Measurements from ENCODE around the gene MYO1B.

MYO1B gene

DNA sequence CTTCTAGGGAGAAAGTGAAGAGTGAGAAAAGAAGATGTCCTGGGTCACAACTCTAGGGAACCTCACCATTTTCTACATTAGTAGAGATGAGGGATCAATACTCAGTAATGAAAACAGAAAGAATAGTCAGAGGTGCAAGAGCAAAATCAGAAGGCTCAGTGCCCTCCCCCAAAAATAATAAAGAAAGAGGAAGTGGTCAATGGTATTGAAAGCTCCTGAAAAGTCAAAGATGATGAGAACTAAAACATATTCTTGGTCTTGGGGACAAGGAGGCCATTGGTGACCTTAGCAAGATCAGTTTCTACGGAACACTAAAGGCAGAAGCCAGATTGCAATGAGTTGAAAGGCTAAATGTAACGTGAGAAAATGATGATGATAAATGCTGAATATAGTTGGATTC is 24.5 kb upstream of the MYO1B start:
- Histone ChIP-seq H3K27ac (no peak overlapping the region), H3K27me3 (ENCODE audit: insufficient read depth, low read depth) (no peaks in the 10 kb centered on the region), H3K79me2 (ENCODE audit: insufficient read depth, low read depth) (no peaks in the 10 kb centered on the region), H2AFZ (ENCODE audit: low read depth) (no peak overlapping the region), H3K36me3 (ENCODE audit: insufficient read depth) (no peaks in the 10 kb centered on the region), H3K9ac (no peak overlapping the region), H3K4me1 (ENCODE audit: low read depth, poor library complexity, severe bottlenecking) (peaks cover 13% of the 10 kb centered on the region), H4K20me1 (ENCODE audit: insufficient read depth) (no peaks in the 10 kb centered on the region), H3K4me3 (IDR thresholded peaks at IDR 0.05; ENCODE audit: insufficient read depth, low read depth, low read length) (no peak overlapping the region), H3K4me2 (no peak overlapping the region)
- TF ChIP-seq, protein P1, sequence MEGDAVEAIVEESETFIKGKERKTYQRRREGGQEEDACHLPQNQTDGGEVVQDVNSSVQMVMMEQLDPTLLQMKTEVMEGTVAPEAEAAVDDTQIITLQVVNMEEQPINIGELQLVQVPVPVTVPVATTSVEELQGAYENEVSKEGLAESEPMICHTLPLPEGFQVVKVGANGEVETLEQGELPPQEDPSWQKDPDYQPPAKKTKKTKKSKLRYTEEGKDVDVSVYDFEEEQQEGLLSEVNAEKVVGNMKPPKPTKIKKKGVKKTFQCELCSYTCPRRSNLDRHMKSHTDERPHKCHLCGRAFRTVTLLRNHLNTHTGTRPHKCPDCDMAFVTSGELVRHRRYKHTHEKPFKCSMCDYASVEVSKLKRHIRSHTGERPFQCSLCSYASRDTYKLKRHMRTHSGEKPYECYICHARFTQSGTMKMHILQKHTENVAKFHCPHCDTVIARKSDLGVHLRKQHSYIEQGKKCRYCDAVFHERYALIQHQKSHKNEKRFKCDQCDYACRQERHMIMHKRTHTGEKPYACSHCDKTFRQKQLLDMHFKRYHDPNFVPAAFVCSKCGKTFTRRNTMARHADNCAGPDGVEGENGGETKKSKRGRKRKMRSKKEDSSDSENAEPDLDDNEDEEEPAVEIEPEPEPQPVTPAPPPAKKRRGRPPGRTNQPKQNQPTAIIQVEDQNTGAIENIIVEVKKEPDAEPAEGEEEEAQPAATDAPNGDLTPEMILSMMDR (conservative IDR thresholded peaks at IDR 0.05; ENCODE audit: low read depth, low read length): no peak

DNA sequence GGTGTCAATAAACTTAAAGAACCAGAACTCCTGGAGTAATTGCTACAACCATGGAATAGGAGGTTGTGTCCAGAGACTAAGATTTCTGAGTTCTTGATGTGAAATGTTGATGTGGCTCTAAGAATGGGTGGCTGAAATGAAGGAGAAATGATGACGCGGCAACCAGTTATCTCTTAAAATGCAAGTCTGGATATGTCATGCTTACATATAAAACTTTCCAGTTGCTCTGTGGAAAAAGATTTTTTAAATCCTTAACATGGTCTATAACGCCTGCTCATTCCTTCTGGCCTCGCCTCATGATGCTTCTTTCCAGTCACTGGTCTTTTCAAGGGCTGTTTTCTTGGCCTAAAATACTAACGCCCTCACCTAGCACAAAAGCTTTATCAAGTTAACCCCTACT is 23.5 kb upstream of the MYO1B start:
- Histone ChIP-seq H2AFZ (ENCODE audit: low read depth) (no peak overlapping the region), H3K27me3 (ENCODE audit: insufficient read depth, low read depth) (no peaks in the 10 kb centered on the region), H3K4me1 (ENCODE audit: low read depth, poor library complexity, severe bottlenecking) (peaks cover 13% of the 10 kb centered on the region), H3K27ac (no peak overlapping the region), H3K36me3 (ENCODE audit: insufficient read depth) (no peaks in the 10 kb centered on the region), H3K4me3 (IDR thresholded peaks at IDR 0.05; ENCODE audit: insufficient read depth, low read depth, low read length) (no peak overlapping the region), H3K4me2 (no peak overlapping the region), H3K9ac (no peak overlapping the region), H3K79me2 (ENCODE audit: insufficient read depth, low read depth) (no peaks in the 10 kb centered on the region), H4K20me1 (ENCODE audit: insufficient read depth) (no peaks in the 10 kb centered on the region)
- TF ChIP-seq, protein P1 (conservative IDR thresholded peaks at IDR 0.05; ENCODE audit: low read depth, low read length): no peak

GRCh38 chr2:191222507-191222906 is 22.7 kb upstream of the MYO1B start:
- H3K4me3 ChIP-seq (IDR thresholded peaks at IDR 0.05; ENCODE audit: insufficient read depth, low read depth, low read length): no peak overlapping the region

DNA sequence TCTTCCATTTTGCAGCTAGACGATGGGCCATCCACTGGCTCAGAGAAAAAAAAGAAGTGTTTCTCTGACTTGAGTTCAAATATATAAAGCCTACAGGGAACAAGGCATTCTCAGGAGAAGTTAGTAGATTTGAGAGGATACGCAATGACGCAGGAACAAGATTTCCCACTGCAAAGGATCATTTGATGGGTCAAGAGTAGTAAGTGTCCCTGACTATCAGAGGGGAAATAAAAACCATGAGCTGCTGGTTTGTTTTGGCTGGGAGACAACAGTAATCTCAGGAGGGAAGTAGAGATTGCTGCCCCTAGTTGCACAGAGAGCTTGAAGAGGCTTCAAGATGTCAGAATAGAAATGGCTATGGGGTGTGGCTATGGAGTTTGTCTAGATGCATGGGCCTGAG is 22.3 kb upstream of the MYO1B start:
- H3K4me3 ChIP-seq (IDR thresholded peaks at IDR 0.05; ENCODE audit: insufficient read depth, low read depth, low read length): no peak overlapping the region
- no peaks in the 10 kb centered on the region for H3K27me3 ChIP-seq (ENCODE audit: insufficient read depth, low read depth)
- TF ChIP-seq, protein P1 (conservative IDR thresholded peaks at IDR 0.05; ENCODE audit: low read depth, low read length): no peak
- peaks cover 3% of the 10 kb centered on the region for H3K4me1 ChIP-seq (ENCODE audit: low read depth, poor library complexity, severe bottlenecking)
- H3K36me3 ChIP-seq (ENCODE audit: insufficient read depth): no peaks in the 10 kb centered on the region
- no peak overlapping the region for H3K4me2 ChIP-seq
- H3K9ac ChIP-seq: no peak overlapping the region
- no peak overlapping the region for H3K27ac ChIP-seq
- no peaks in the 10 kb centered on the region for H3K79me2 ChIP-seq (ENCODE audit: insufficient read depth, low read depth)
- no peak overlapping the region for H2AFZ ChIP-seq (ENCODE audit: low read depth)
- no peaks in the 10 kb centered on the region for H4K20me1 ChIP-seq (ENCODE audit: insufficient read depth)

More at GRCh38 chr2:191222507-191222906, 22.7 kb upstream of the MYO1B start:
- no peak overlapping the region for H3K4me2 ChIP-seq
- no peaks in the 10 kb centered on the region for H4K20me1 ChIP-seq (ENCODE audit: insufficient read depth)
- no peak overlapping the region for H2AFZ ChIP-seq (ENCODE audit: low read depth)
- no peaks in the 10 kb centered on the region for H3K27me3 ChIP-seq (ENCODE audit: insufficient read depth, low read depth)
- no peaks in the 10 kb centered on the region for H3K36me3 ChIP-seq (ENCODE audit: insufficient read depth)
- H3K9ac ChIP-seq: no peak overlapping the region
- no peaks in the 10 kb centered on the region for H3K79me2 ChIP-seq (ENCODE audit: insufficient read depth, low read depth)
- TF ChIP-seq, protein P1 (conservative IDR thresholded peaks at IDR 0.05; ENCODE audit: low read depth, low read length): no peak
- no peak overlapping the region for H3K27ac ChIP-seq
- H3K4me1 ChIP-seq (ENCODE audit: low read depth, poor library complexity, severe bottlenecking): peaks cover 7% of the 10 kb centered on the region

Measured in KMS-11 (cell line).